IgD-negative memory B cell (primary cell): ENCODE data around the gene TSFM. TPM values are rescaled to one million over a fixed set of nuclear protein-coding genes. Genes with fewer than 3 reads are reported as not detected.
"Not testable (repeated sequence)": the region's sequence is repeated elsewhere in the genome, so short reads cannot be mapped to it uniquely, and the experiment has no call there.

Experiments
- H3K27ac Mint-ChIP-seq, 3 donors: one replicate each; pipeline ENCODE4 v1.8.0; 2020 to 2022; ENCODE audit warnings: mild to moderate bottlenecking in 3 of 3, mixed read lengths in 3 of 3, moderate library complexity in 1 of 3
- H3K27me3 Mint-ChIP-seq: one replicate; pipeline ENCODE4 v1.8.0; 2021; ENCODE audit warnings: mixed read lengths
- H3K36me3 Mint-ChIP-seq: one replicate; pipeline ENCODE4 v1.8.0; 2020; ENCODE audit warnings: mild to moderate bottlenecking, mixed read lengths
- H3K4me1 Mint-ChIP-seq, 3 donors: one replicate each; pipeline ENCODE4 v1.8.0; 2020 to 2022; ENCODE audit warnings: mixed read lengths in 3 of 3, mild to moderate bottlenecking in 1 of 3
- H3K4me3 Mint-ChIP-seq, 4 donors: one replicate each; pipeline ENCODE4 v1.8.0; 2020 to 2022; ENCODE audit warnings: mild to moderate bottlenecking in 4 of 4, mixed read lengths in 4 of 4, moderate library complexity in 3 of 4
- H3K9me3 Mint-ChIP-seq, 3 donors: one replicate each; pipeline ENCODE4 v1.8.0; 2020 to 2021; ENCODE audit warnings: mixed read lengths in 3 of 3, mild to moderate bottlenecking in 1 of 3
- polyA plus RNA-seq: library from polyadenylated mRNA; unstranded; fragments of 300-500 nt; fragmentation: Illumina TruSeq; gene quantifications from one replicate; pipeline ENCODE4 v1.2.3, GENCODE V29; 2021

TSFM gene
- polyA plus RNA-seq, 1 donor from 2014 or later: 27.1 TPM

- Mint-ChIP-seq H3K4me3 (peak overlapping the region; percentile 74 to 90 (median 82)), H3K4me1 (peaks cover 13 to 18% (median 16%) of the 10 kb centered on the region in 3 donors), H3K36me3 (peaks cover 3% of the 10 kb centered on the region), H3K27me3 (peaks cover 28% of the 10 kb centered on the region), H3K27ac (no peak overlapping the region), H3K9me3 (no peaks in the 10 kb centered on the region)
Measured at GRCh38 chr12:57765003-57765697, 17.4 kb upstream of the TSFM start.

GRCh38 chr12:57765698-57766463 lies 16.7 kb upstream of the TSFM start:
- peak overlapping the region; percentile 74 to 92 (median 82) for H3K4me3 Mint-ChIP-seq
- no peak overlapping the region for H3K27ac Mint-ChIP-seq
- H3K4me1 Mint-ChIP-seq: peaks cover 13 to 17% (median 16%) of the 10 kb centered on the region in 3 donors
- peaks cover 28% of the 10 kb centered on the region for H3K27me3 Mint-ChIP-seq
- no peaks in the 10 kb centered on the region for H3K9me3 Mint-ChIP-seq
- H3K36me3 Mint-ChIP-seq: peaks cover 3% of the 10 kb centered on the region

DNA sequence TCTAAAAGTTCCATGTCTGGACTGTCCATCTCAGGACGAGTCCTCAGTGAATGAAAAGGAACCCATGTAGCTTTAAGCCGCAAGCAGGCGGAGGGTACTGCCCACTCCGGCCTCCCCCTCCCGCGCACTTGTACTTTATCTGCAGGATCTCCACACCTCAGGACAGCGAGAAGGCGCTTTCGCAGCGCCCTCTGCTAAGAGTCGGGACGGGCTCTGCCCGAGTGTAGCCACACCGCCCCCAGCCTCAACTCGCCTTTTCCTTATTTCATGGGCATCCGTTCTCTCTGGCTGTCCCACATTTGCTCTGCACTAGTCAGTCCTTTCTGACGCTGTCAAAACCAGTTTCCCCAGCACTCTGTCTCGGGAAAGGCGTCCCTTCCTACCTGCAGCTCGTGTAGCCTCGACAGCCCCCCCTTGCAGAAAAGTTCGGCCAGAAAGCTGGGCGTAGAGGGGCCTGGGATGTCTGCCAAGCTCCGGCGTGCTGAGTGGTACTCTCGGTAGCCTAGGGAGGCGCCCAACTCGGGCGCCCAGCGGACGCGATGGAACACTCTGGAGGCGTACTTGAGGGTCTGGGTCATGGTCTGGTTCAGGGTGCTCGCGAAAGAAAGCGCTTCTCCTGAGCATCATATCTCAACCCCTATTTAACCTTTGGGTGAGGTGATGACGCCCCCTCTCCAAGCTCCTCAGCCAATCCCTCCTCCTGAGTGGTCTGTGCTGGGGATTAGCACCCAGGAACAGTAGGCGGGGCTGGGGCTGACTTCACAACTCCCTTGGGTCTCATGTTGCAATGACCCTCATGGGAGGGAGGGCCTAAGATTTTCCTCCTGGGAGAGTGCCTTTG lies 15.9 kb upstream of the TSFM start, which contains the start of gene CYP27B1:
CYP27B1 (minus strand) TSS at position 615 of the 841 bp plus-strand sequence; CDS start at position 578, 37 bp downstream.
- peaks cover 19 to 21% (median 20%) of the 10 kb centered on the region in 3 donors for H3K4me1 Mint-ChIP-seq
- no peak within 1 kb of the TSS for H3K27ac Mint-ChIP-seq
- peaks cover 28% of the 10 kb centered on the region for H3K27me3 Mint-ChIP-seq
- H3K4me3 Mint-ChIP-seq: peak within 1 kb of the TSS; percentile 74 to 92 (median 82)
- no peaks in the 10 kb centered on the region for H3K9me3 Mint-ChIP-seq
- peaks cover 3% of the 10 kb centered on the region for H3K36me3 Mint-ChIP-seq

- H3K4me3 Mint-ChIP-seq: peak overlapping the region in 2 of 4 donors; percentile 49 to 74
- peaks cover 3% of the 10 kb centered on the region for H3K36me3 Mint-ChIP-seq
- H3K9me3 Mint-ChIP-seq: no peaks in the 10 kb centered on the region
- peaks cover 31% of the 10 kb centered on the region for H3K27me3 Mint-ChIP-seq
- peaks cover 23 to 24% (median 23%) of the 10 kb centered on the region in 3 donors for H3K4me1 Mint-ChIP-seq
- H3K27ac Mint-ChIP-seq: no peak overlapping the region
Measured at GRCh38 chr12:57767305-57767698, 15.3 kb upstream of the TSFM start.

DNA sequence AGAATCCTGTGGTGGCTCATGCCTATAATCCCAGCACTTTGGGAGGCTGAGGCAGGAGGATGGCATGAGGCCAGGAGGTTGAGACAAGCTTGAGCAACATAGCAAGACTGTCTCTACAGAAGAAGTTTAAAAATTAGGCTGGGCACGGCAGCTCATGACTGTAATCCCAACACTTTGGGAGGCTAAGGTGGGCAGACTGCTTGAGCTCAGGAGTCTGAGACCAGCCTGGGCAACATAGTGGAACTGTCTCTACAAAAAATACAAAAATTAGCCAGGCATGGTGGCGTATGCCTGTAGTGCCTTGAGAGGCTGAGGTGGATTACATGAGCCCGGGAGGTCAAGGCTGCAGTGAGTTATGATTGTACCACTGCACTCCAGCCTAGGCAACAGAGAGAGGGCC lies 14.7 kb upstream of the TSFM start:
- Mint-ChIP-seq H3K9me3 (no peaks in the 10 kb centered on the region), H3K36me3 (peaks cover 3% of the 10 kb centered on the region), H3K27me3 (peaks cover 31% of the 10 kb centered on the region), H3K27ac (no peak overlapping the region), H3K4me1 (peaks cover 23 to 25% (median 23%) of the 10 kb centered on the region in 3 donors), H3K4me3 (peak overlapping the region in 1 of 4 donors; percentile 63)

GRCh38 chr12:57769594-57769993 lies 13.0 kb upstream of the TSFM start:
- peaks cover 15 to 22% (median 21%) of the 10 kb centered on the region in 3 donors for H3K4me1 Mint-ChIP-seq
- no peaks in the 10 kb centered on the region for H3K9me3 Mint-ChIP-seq
- H3K4me3 Mint-ChIP-seq: peak overlapping the region in 2 of 4 donors; percentile 37 to 86
- peaks cover 5% of the 10 kb centered on the region for H3K36me3 Mint-ChIP-seq
- peaks cover 23% of the 10 kb centered on the region for H3K27me3 Mint-ChIP-seq
- no peak overlapping the region for H3K27ac Mint-ChIP-seq

DNA sequence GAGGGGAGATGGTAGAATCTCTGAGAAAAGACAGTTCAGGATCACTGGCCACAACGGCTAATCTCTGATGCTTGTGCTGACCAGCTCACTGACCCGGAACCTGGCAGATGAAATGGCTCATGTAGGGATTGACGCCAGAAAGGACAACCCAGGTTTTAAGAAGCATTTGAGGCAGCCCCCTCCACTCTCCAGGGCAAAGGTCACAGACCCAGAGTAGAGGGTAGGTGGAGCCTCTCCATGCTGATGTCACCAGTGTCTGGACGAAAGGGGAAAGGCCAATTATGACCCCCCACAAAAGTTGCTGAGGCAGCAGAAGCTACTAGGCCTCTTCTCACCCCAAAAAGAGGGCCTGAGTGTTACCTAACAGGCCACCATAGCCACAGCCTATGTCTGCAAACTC lies 11.9 kb upstream of the TSFM start:
- H3K4me3 Mint-ChIP-seq: peak overlapping the region; percentile 37 to 86 (median 70)
- peak overlapping the region in 1 of 3 donors; percentile 97 for H3K27ac Mint-ChIP-seq
- H3K27me3 Mint-ChIP-seq: peaks cover 12% of the 10 kb centered on the region
- peaks cover 15 to 18% (median 17%) of the 10 kb centered on the region in 3 donors for H3K4me1 Mint-ChIP-seq
- H3K9me3 Mint-ChIP-seq: no peaks in the 10 kb centered on the region
- peaks cover 5% of the 10 kb centered on the region for H3K36me3 Mint-ChIP-seq

DNA sequence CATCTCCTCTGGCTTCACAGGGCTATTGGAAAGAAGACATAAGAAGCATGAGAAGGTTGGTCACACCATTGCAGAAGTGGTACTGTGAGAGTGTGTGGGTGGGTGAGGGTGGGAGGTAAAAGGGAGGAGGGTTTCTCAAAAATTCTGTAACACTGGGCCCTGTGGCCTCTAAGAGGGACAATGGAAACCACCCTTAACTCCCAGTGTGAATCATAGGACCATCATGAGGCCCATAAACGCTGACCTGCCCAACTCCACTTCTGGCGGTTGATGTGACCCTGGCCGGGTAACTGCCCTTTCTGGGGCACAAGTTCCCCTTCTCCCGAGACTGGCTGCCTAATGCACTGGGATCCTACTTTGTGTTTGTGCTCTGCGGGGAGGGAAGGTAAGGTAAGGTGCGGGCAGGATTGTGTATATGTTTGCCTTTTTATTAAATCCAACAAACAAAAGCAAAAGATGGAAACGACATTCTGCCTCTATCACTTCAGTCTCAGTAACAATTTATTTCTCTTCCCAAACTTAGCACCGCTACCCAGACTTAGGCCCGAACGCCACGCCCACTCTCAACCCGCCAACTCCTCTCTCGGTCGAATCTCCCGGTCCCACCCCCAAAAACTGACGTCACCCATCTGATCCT lies 11.2 kb upstream of the TSFM start:
- peaks cover 12 to 19% (median 14%) of the 10 kb centered on the region in 3 donors for H3K4me1 Mint-ChIP-seq
- H3K27me3 Mint-ChIP-seq: peaks cover 8% of the 10 kb centered on the region
- H3K36me3 Mint-ChIP-seq: peaks cover 7% of the 10 kb centered on the region
- peak overlapping the region; percentile 97 to 100 (median 99) for H3K4me3 Mint-ChIP-seq
- H3K27ac Mint-ChIP-seq: peak overlapping the region; percentile 94 to 97 (median 96)
- H3K9me3 Mint-ChIP-seq: no peaks in the 10 kb centered on the region

GRCh38 chr12:57771873-57772428 lies 10.6 kb upstream of the TSFM start, which contains the start of gene METTL1:
TSS of gene METTL1 (minus strand) at chr12:57772105. CDS start at chr12:57772083, 22 bp downstream.
- H3K4me3 Mint-ChIP-seq: peak within 1 kb of the TSS; percentile 97 to 100 (median 99)
- peaks cover 7% of the 10 kb centered on the region for H3K36me3 Mint-ChIP-seq
- H3K27me3 Mint-ChIP-seq: peaks cover 3% of the 10 kb centered on the region
- H3K4me1 Mint-ChIP-seq: peaks cover 7 to 15% (median 10%) of the 10 kb centered on the region in 3 donors
- no peaks in the 10 kb centered on the region for H3K9me3 Mint-ChIP-seq
- peak within 1 kb of the TSS; percentile 94 to 97 (median 96) for H3K27ac Mint-ChIP-seq

DNA sequence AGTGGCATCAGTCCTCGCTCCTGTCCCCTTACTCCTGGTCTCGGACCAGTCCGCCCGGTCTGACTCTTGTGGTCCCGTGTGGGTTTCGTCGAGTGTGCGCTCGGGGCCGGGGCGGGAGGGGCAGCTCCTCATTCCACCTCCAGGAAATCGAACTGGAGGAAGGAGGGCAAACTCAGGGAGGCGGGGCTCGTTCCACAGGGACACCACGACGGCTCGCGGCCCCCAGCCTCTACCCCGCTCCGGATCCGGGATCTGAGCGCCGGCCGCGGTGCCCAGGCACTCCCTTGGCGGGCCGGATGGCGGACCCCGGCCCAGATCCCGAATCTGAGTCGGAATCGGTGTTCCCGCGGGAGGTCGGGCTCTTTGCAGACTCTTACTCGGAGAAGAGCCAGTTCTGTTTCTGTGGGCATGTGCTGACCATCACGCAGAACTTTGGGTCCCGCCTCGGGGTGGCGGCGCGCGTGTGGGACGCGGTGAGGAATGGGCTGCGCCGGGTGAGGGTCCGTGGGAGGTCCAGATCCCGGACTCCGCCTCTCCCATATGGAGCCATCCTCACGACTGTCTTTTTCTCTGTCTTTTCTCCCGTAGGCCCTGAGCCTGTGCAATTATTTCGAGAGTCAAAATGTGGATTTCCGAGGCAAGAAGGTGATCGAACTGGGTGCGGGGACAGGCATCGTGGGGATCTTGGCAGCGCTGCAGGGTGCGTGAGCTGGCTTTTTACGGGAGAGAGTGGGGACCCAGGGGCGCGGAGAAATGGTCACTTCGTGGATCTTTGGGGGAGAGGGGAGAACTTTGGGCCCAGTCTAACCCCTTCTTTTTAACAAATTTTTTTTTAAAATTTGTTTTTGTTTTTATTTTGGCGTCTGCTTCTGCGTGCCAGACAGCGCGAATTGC lies 9.9 kb upstream of the TSFM start, which contains the start of gene EEF1AKMT3:
EEF1AKMT3 (plus strand) TSS at position 186 of the 894 bp plus-strand sequence; CDS start at position 297, 111 bp downstream.
- Mint-ChIP-seq H3K9me3 (no peaks in the 10 kb centered on the region), H3K27ac (peak within 1 kb of the TSS; percentile 94 to 97 (median 96)), H3K36me3 (peaks cover 7% of the 10 kb centered on the region), H3K4me1 (peaks cover 7 to 15% (median 10%) of the 10 kb centered on the region in 3 donors), H3K4me3 (peak within 1 kb of the TSS; percentile 97 to 100 (median 99)), H3K27me3 (peaks cover 3% of the 10 kb centered on the region)

GRCh38 chr12:57774634-57775033 lies 8.0 kb upstream of the TSFM start:
- not testable (repeated sequence) for H3K9me3 Mint-ChIP-seq, H3K27me3 Mint-ChIP-seq, H3K36me3 Mint-ChIP-seq, H3K27ac Mint-ChIP-seq
- Mint-ChIP-seq H3K4me1 (peaks cover 7 to 15% (median 10%) of the 10 kb centered on the region in 3 donors), H3K4me3 (peak overlapping the region in 1 of 4 donors; percentile 70)

GRCh38 chr12:57775044-57775443 lies 7.5 kb upstream of the TSFM start:
- H3K27me3 Mint-ChIP-seq: peaks cover 3% of the 10 kb centered on the region
- peak overlapping the region in 1 of 3 donors; percentile 31 for H3K27ac Mint-ChIP-seq
- H3K4me1 Mint-ChIP-seq: peaks cover 7 to 15% (median 10%) of the 10 kb centered on the region in 3 donors

More at GRCh38 chr12:57775044-57775443, 7.5 kb upstream of the TSFM start:
- H3K9me3 Mint-ChIP-seq: no peaks in the 10 kb centered on the region
- H3K4me3 Mint-ChIP-seq: peak overlapping the region in 1 of 4 donors; percentile 67
- peaks cover 6% of the 10 kb centered on the region for H3K36me3 Mint-ChIP-seq
